Nephron progenitor cell (in vitro differentiated cells): ENCODE results near the gene SLC25A6.
A peak's percentile ranks its signal among the peaks of the same experiment; 100 is the strongest.

Source experiments
- DNase-seq: peaks from one replicate; pipeline ENCODE4 v3.0.0; 2021
- H3K27ac Mint-ChIP-seq: 2 replicates; pipeline ENCODE4 v1.8.0; 2021; ENCODE audit warnings: mild to moderate bottlenecking, moderate library complexity, mixed read lengths
- H3K27me3 Mint-ChIP-seq: 2 replicates; pipeline ENCODE4 v1.8.0; 2021; ENCODE audit warnings: mild to moderate bottlenecking, low read depth, mixed read lengths; ENCODE audit not compliant: poor library complexity
- H3K36me3 Mint-ChIP-seq: 2 replicates; pipeline ENCODE4 v1.8.0; 2021; ENCODE audit warnings: low read depth, mixed read lengths
- H3K4me1 Mint-ChIP-seq: 2 replicates; pipeline ENCODE4 v1.8.0; 2021; ENCODE audit warnings: mixed read lengths
- H3K4me3 Mint-ChIP-seq: 2 replicates; pipeline ENCODE4 v1.8.0; 2021; ENCODE audit warnings: mild to moderate bottlenecking, moderate library complexity, mixed read lengths
- H3K9me3 Mint-ChIP-seq: 2 replicates; pipeline ENCODE4 v1.8.0; 2021; ENCODE audit warnings: mild to moderate bottlenecking, moderate library complexity, mixed read lengths
- TF ChIP-seq, protein P1 (sequence below): fragments of 200-600 bp; sonication (generic); IDR thresholded peaks from 2 replicates; pipeline ENCODE4 v1.5.0; 2021; ENCODE audit warnings: antibody characterized with exemption

Gene SLC25A6

GRCh38 chrX:1336948-1337779, 54.7 kb downstream of the SLC25A6 start:
- Mint-ChIP-seq H3K4me1 (peaks cover 10% of the 10 kb centered on the region), H3K27me3 (no peaks in the 10 kb centered on the region), H3K4me3 (no peak overlapping the region), H3K36me3 (peaks cover 21% of the 10 kb centered on the region), H3K27ac (peak overlapping the region; percentile 11), H3K9me3 (peaks cover 31% of the 10 kb centered on the region)
- no peak for DNase-seq
- TF ChIP-seq, protein P1, sequence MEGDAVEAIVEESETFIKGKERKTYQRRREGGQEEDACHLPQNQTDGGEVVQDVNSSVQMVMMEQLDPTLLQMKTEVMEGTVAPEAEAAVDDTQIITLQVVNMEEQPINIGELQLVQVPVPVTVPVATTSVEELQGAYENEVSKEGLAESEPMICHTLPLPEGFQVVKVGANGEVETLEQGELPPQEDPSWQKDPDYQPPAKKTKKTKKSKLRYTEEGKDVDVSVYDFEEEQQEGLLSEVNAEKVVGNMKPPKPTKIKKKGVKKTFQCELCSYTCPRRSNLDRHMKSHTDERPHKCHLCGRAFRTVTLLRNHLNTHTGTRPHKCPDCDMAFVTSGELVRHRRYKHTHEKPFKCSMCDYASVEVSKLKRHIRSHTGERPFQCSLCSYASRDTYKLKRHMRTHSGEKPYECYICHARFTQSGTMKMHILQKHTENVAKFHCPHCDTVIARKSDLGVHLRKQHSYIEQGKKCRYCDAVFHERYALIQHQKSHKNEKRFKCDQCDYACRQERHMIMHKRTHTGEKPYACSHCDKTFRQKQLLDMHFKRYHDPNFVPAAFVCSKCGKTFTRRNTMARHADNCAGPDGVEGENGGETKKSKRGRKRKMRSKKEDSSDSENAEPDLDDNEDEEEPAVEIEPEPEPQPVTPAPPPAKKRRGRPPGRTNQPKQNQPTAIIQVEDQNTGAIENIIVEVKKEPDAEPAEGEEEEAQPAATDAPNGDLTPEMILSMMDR, result no peak

- Mint-ChIP-seq H3K36me3 (peaks cover 14% of the 10 kb centered on the region), H3K4me3 (no peak within 1 kb of the TSS), H3K9me3 (peaks cover 24% of the 10 kb centered on the region), H3K27ac (peak within 1 kb of the TSS; percentile 11), H3K4me1 (peaks cover 10% of the 10 kb centered on the region), H3K27me3 (no peaks in the 10 kb centered on the region)
- no peak for DNase-seq
- TF ChIP-seq, protein P1, result no peak
These were observed 55.5 kb downstream of the SLC25A6 start, which contains the start of gene IL3RA for GRCh38 chrX:1336331-1336943. IL3RA (plus strand) TSS chrX:1336785; CDS start chrX:1341766, 4,981 bp downstream.
